Measurements from ENCODE around the gene YIPF5. TPM values are rescaled to one million over a fixed set of nuclear protein-coding genes. Genes with fewer than 3 reads are reported as not detected.

YIPF5 gene
- total RNA-seq, 1 experiment from 2014 or later, result 44.5 TPM

DNA sequence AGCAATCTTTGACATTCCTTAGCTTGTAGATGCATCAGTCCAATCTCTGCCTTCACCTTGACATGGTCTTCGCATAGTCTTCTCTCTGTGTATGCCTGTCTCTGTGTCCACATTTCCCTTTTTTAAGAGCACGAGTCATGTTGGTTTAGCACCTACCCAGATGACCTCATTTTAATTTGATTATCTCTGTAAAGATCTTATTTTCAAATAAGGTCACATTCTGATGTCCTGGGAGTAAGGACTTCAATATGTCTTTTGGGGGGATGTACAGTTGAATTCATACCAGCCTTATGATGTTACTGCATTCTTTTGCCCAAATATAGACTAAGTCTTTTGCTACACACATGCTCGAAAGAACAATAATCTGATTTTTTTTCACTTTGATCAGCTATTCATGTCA is 7.1 kb upstream of the YIPF5 start:
- intact Hi-C loops (cut with micrococcal nuclease), result loop anchor here (10.0 kb wide), 1 partner anchor 1463 kb away; no protein-coding TSS in a partner anchor
- CTCF ChIA-PET, result no interaction called here
- no peak for DNase-seq (ENCODE audit: low read depth, low spot score)

More for the DNA sequence above, 7.1 kb upstream of the YIPF5 start:
- Histone ChIP-seq H3K4me2 (ENCODE audit: low read length) (no peak overlapping the region), H3K79me2 (ENCODE audit: insufficient read depth, low read length) (no peaks in the 10 kb centered on the region), H3K27me3 (ENCODE audit: insufficient read depth, low read length) (no peaks in the 10 kb centered on the region), H4K20me1 (ENCODE audit: insufficient read depth) (no peaks in the 10 kb centered on the region), H3K4me1 (ENCODE audit: control insufficient read depth in 1 of 2, insufficient read depth in 2 of 2, low read length in 2 of 2) (no peaks in the 10 kb centered on the region), H3K9me3 (ENCODE audit: control insufficient read depth in 1 of 2, insufficient read depth in 1 of 2, low read depth in 1 of 2, low read length in 2 of 2) (no peaks in the 10 kb centered on the region), H3K9me2 (ENCODE audit: insufficient read depth) (no peaks in the 10 kb centered on the region), H3K27ac (ENCODE audit: low read depth, low read length) (no peak overlapping the region), H3K36me3 (ENCODE audit: control insufficient read depth in 1 of 2, insufficient read depth in 2 of 2, low read length in 2 of 2) (no peaks in the 10 kb centered on the region), H3K9ac (ENCODE audit: low read length) (no peak overlapping the region), H3K4me3 (replicated peaks in 1 of 2; ENCODE audit: low read depth in 1 of 2, low read length in 2 of 2) (no peak overlapping the region), H2AFZ (ENCODE audit: low read depth, low read length, poor library complexity, severe bottlenecking) (no peak overlapping the region)
- POLR2A ChIA-PET, result no interaction called here
- TF ChIP-seq, protein P1, sequence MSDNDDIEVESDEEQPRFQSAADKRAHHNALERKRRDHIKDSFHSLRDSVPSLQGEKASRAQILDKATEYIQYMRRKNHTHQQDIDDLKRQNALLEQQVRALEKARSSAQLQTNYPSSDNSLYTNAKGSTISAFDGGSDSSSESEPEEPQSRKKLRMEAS (IDR thresholded peaks at IDR 0.05), result no peak
- TF ChIP-seq, protein P2, sequence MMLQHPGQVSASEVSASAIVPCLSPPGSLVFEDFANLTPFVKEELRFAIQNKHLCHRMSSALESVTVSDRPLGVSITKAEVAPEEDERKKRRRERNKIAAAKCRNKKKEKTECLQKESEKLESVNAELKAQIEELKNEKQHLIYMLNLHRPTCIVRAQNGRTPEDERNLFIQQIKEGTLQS (IDR thresholded peaks at IDR 0.05), result no peak
- TF ChIP-seq SIN3A (IDR thresholded peaks at IDR 0.05; ENCODE audit: low read depth) (no peak), POLR2A (IDR thresholded peaks at IDR 0.05; ENCODE audit: borderline replicate concordance, extremely low read depth, insufficient read depth, insufficient read length) (no peak), JUND (IDR thresholded peaks at IDR 0.05) (no peak), TCF7L2 (IDR thresholded peaks at IDR 0.05; ENCODE audit: borderline replicate concordance, extremely low read depth, insufficient read depth, insufficient read length) (no peak), EGR1 (IDR thresholded peaks at IDR 0.05; ENCODE audit: low read depth) (no peak), CEBPB (IDR thresholded peaks at IDR 0.05; ENCODE audit: low read depth) (no peak), ZFX (IDR thresholded peaks at IDR 0.05) (no peak), ELF1 (IDR thresholded peaks at IDR 0.05; ENCODE audit: borderline replicate concordance, low read depth) (no peak), RAD21 (IDR thresholded peaks at IDR 0.05; ENCODE audit: low read depth) (no peak)
- TF ChIP-seq, protein P3, sequence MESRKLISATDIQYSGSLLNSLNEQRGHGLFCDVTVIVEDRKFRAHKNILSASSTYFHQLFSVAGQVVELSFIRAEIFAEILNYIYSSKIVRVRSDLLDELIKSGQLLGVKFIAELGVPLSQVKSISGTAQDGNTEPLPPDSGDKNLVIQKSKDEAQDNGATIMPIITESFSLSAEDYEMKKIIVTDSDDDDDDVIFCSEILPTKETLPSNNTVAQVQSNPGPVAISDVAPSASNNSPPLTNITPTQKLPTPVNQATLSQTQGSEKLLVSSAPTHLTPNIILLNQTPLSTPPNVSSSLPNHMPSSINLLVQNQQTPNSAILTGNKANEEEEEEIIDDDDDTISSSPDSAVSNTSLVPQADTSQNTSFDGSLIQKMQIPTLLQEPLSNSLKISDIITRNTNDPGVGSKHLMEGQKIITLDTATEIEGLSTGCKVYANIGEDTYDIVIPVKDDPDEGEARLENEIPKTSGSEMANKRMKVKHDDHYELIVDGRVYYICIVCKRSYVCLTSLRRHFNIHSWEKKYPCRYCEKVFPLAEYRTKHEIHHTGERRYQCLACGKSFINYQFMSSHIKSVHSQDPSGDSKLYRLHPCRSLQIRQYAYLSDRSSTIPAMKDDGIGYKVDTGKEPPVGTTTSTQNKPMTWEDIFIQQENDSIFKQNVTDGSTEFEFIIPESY (IDR thresholded peaks at IDR 0.05; ENCODE audit: extremely low read depth, insufficient replicate concordance, low read length), result no peak
- TF ChIP-seq, protein P4, sequence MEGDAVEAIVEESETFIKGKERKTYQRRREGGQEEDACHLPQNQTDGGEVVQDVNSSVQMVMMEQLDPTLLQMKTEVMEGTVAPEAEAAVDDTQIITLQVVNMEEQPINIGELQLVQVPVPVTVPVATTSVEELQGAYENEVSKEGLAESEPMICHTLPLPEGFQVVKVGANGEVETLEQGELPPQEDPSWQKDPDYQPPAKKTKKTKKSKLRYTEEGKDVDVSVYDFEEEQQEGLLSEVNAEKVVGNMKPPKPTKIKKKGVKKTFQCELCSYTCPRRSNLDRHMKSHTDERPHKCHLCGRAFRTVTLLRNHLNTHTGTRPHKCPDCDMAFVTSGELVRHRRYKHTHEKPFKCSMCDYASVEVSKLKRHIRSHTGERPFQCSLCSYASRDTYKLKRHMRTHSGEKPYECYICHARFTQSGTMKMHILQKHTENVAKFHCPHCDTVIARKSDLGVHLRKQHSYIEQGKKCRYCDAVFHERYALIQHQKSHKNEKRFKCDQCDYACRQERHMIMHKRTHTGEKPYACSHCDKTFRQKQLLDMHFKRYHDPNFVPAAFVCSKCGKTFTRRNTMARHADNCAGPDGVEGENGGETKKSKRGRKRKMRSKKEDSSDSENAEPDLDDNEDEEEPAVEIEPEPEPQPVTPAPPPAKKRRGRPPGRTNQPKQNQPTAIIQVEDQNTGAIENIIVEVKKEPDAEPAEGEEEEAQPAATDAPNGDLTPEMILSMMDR (IDR thresholded peaks at IDR 0.05 in 2 of 3, conservative IDR thresholded peaks at IDR 0.05 in 1 of 3; ENCODE audit: borderline replicate concordance in 1 of 3, insufficient read depth in 1 of 3, low read depth in 2 of 3, low read length in 2 of 3), result no peak
- no TSS peak for BruUV-seq (replicated peaks)
- no peak for ATAC-seq
- RAD21 ChIA-PET (ENCODE audit: low non-redundant PET in 1 of 2, low total read pairs in 2 of 2, uncharacterized antibody in 2 of 2, unreplicated experiment in 2 of 2), result no interaction called here

Measured in HCT116 (cell line).